Measurements from ENCODE around the gene DISP2.

Gene DISP2

DNA sequence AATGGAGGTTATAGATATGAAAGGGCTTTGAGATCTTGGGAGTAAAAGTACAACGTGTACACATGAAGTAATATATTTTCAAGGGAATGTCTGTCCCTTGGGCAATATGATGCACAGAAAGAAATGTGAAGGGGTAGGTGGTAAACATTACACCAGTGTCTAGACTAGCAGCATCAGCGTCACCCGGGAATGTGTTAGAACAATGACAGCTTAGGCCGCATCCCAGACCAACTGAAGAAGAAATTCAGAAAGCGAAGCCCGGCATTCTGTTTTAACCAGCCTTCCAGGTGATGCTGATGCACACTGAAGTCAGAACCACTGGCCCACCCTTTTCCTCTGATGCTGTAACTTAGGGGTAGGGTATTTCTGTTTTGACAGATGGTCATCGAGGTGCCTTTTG, 28.2 kb upstream of the DISP2 start:
- no peak for DNase-seq

DNA sequence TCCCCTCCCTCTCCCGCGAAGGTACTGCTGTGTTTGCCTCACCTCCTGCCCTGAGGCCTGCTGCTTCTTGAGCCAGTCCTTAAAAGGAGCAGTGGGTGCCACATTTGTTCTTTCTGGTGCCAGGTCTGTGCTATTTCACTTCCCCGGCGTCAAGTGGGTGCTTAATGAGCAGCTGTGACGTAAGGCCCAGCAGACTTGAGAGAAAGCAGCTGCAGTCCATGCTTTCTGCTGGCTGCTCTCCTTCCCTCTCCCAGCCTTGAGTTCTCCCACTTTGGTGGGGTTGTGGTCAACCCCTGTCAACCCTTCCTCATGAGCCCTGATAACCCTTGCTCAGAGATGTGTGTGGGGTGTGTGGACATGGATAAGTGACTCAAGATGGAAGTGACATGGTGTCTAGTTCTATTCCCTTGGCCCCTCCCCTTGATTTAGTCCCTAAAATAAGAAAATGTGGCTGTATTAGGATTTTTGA, 27.6 kb upstream of the DISP2 start:
- DNase-seq = no peak

DNA sequence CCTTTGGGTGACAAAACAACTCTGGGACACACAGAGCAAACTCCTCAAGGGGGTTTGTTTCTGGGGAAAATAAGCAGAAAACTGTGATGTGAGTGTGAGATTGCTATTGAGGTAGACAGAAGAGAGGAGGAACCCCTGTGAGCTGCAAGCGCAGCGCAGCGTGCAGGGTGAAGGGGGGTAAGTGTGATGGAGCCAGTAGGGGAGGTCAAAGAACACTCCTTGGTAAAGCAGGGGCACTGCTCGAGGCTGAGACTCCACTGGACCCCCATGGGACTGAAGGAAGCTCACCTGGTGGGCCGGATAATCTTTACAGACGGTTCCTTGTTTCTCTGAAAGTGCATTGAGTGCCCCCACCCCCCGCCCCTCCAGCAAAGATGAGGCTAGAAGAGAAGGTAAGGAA, 27.0 kb upstream of the DISP2 start:
- DNase-seq = no peak

- DNase-seq = no peak
Observed at GRCh38 chr15:40331637-40332036, 26.4 kb upstream of the DISP2 start.

GRCh38 chr15:40332113-40332781, 25.8 kb upstream of the DISP2 start:
- DNase-seq = no peak

DNA sequence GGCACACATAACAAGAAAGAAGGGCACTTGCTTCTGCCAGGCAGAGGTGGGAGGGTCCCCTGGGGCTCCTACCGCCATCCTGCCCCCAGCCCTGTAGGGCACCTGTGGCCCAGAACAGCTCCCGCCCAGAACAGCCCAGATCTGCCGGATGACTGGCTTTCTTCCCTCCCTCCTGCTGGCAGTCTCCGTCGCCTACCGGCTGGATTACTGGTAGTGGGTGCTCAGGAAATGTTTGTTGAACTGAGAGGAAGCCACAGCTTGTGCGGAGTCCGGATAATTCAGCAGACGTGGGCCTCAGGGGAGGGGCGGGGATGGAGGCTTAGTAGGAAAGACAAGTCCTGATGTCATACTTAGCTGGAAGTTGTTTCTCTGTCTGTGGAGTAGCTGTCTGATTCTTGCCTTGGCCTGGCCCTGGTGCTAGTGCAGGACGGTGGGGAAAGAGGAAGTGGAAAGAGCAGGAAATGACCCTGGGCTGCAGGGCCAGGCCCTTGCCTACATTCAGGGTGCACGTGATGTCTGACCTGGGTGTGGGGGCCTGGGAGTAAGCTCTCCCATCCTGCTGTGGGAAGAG, 24.0 kb upstream of the DISP2 start:
- DNase-seq = no peak

GRCh38 chr15:40334541-40334940, 23.5 kb upstream of the DISP2 start:
- no peak for DNase-seq

DNA sequence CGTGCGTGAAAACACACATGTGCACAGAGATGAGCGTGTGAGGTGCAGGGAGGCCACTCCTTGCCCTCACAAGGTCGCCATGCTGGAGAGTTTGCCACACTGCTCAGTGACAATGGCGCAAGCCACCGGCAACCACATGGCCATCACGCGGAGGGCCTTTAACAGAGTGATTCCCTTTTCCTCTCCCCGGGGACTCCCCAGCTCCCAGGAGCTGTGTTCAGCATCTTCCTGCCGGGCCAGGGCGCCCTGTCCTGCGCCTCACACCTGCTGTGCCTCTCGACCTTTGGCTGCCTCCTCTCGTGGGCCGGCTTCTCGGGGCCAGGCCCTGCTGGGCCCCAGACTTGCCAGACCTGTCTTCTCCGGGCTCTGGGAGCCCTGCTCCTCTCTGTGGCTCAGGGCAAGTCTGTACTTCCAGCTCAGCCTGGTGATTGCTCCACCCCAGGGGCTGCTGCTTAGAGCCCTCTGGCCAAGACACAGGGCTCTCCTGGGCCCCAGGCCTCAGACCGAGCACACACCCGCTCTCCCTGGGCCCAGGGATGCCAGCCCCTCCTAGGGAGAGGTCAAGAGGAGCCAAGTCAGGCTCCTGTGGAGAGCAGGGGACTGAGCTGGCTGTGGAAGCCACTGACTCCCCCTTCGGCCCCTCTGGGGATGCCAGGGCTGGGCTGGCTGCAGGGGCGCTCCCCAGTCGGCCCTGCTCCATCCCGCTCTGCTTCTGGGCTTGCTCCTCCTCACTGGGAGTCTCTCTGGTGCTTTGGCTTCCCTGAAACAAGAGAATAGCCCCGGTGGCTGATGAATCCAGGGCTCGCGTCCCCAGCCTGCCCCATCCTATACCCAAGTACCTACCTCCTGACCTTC, 22.9 kb upstream of the DISP2 start:
- no peak for DNase-seq

GRCh38 chr15:40335938-40336743, 21.9 kb upstream of the DISP2 start:
- peak; percentile 27 for DNase-seq

GRCh38 chr15:40336744-40337122, 21.3 kb upstream of the DISP2 start:
- DNase-seq = no peak

GRCh38 chr15:40337597-40337996, 20.4 kb upstream of the DISP2 start:
- no peak for DNase-seq

DNA sequence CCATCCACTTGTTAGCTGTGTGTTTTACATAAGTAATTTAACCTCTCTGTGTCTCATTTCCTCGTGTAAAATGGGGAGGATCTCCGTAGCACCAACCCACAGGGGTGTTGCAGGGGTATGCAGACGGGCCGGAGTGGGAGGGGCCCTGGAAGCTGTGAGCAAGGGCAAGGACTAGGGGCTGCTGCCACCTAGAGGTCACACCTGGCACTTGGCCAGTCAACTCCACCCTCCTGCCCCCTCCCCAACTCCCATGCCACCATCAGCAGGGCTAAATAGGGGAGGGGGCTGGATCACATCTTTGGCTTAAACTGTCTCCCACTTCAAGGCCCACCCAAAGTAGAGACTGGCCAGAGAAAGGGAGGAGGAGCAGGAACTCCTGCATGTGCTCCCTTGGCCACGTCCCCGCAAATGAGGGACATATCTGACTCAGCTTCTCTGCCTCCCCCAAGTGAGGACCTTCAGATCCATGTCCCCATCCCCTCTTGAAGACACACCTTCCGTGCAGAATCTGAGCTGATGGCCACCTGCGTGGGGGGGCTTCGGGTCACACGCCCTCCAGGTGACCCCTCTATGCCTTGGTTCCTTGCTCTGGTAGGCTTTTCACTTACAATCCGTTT, 19.9 kb upstream of the DISP2 start:
- peak; percentile 70 for DNase-seq

- no peak for DNase-seq
Observed at GRCh38 chr15:40338921-40339620, 18.9 kb upstream of the DISP2 start.

- no peak for DNase-seq
Observed at GRCh38 chr15:40339621-40339945, 18.4 kb upstream of the DISP2 start.

GRCh38 chr15:40340038-40340739, 17.8 kb upstream of the DISP2 start:
- DNase-seq = peak; percentile 44

DNA sequence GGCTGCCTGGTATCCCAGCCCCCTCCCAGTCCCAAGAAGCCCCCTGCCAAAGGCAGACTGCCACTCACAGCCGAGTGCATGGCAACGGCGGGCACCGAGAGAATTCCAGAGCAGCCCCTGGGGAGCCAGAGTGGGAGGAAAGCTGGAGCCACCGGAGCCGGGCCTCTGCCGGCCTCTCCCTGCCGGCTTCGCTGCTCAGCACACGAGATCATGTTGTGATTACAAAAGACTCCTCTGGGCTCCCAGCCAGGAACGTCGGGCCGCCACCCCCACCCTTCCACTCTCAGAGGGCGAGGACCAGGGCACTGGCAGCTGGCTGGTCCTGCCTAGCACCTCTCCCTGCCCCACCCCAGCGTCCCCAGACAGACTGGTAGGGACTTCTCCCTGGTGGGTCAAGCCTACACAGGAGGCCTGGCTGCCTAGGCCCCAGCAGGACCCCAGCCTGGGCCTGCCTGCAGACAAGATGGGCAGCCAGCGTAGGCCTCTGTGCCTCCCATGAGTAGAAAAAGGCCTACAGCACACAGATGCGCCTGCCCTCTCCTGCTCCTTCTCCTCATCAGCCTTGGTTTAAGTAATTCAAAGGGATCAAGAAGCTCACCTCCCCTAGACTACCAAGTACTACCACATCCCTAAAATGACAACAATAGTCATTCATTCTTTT, 17.1 kb upstream of the DISP2 start, which contains the start of gene CCDC9B:
TSS of gene CCDC9B (minus strand) at position 200 of the 661 bp plus-strand sequence. CDS start at position 80, 120 bp downstream.
- DNase-seq = peak; percentile 86

DNA sequence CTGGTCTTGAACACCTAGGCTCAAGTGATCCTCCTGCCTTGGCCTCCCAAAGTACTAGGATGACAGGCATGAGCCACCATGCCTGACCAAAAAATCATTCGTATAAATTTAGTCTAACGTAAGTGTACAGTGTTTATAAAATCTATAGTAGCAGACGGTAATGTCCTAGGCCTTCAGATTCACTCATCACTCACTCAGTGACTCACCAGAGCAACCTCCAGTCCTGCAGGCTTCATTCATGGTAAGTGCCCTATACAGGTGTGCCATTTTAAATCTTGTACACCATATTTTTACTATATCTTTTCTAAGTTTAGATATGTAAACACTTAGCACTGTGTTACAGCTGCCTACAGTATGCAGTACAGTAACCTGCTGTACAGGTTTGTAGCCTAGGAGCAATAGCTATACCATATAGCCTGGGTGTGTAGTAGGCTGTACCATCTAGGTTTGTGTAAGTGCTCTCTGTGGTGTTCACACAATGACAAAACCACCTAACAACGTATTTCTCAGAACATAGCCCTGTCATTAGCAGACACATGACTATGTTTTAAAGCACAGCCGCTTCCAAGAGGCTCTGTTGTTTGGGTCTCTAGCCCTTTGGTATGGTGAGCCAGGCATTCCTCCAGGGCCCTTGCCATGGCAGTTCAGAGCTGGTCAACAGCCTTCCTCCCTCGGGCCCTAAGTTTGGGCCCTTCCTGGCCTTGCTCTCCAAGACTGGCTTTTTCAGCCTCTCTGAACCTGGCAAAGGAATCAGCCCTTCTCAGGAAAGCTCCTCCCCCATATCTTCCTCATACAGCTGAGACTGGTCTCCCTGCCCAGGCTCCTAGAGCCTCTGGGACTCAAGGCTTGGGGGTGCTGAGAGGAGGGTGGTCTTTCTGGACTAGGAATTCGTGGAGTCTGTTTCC, 15.4 kb upstream of the DISP2 start:
- no peak for DNase-seq

GRCh38 chr15:40343512-40343911, 14.5 kb upstream of the DISP2 start:
- DNase-seq = no peak

- no peak for DNase-seq
Observed at GRCh38 chr15:40344217-40344616, 13.8 kb upstream of the DISP2 start.

Data from NCI-H345 (cell line).